Kidney tubule cell (primary cell): Measurements from ENCODE around the gene RPTOR.

Source experiments
- DNase-seq: peaks from one replicate; pipeline ENCODE4 v3.0.0-alpha.2; 2018; ENCODE audit warnings: low spot score

The RPTOR gene

GRCh38 chr17:80892900-80893603 is 348.4 kb downstream of the RPTOR start:
- DNase-seq: no peak

- DNase-seq: no peak
Observed at GRCh38 chr17:80893604-80894438, 349.2 kb downstream of the RPTOR start.

GRCh38 chr17:80894439-80894721 is 349.7 kb downstream of the RPTOR start:
- DNase-seq: no peak

- DNase-seq: no peak
Observed at GRCh38 chr17:80894726-80895125, 350.1 kb downstream of the RPTOR start.

GRCh38 chr17:80895366-80895765 is 350.7 kb downstream of the RPTOR start:
- DNase-seq: no peak

- DNase-seq: peak; percentile 4
Observed at GRCh38 chr17:80898716-80899115, 354.1 kb downstream of the RPTOR start.

GRCh38 chr17:80899402-80900268 is 355.0 kb downstream of the RPTOR start:
- peak; percentile 41 for DNase-seq

- DNase-seq: peak; percentile 80
Observed at GRCh38 chr17:80901319-80901718, 356.7 kb downstream of the RPTOR start.

GRCh38 chr17:80902197-80902962 is 357.7 kb downstream of the RPTOR start:
- no peak for DNase-seq

GRCh38 chr17:80902963-80903611 is 358.4 kb downstream of the RPTOR start:
- DNase-seq: no peak

GRCh38 chr17:80904036-80904753 is 359.6 kb downstream of the RPTOR start:
- no peak for DNase-seq

- no peak for DNase-seq
Observed at GRCh38 chr17:80905586-80906230, 361.1 kb downstream of the RPTOR start.

GRCh38 chr17:80906364-80907259 is 362.0 kb downstream of the RPTOR start:
- DNase-seq: no peak

- DNase-seq: no peak
Observed at GRCh38 chr17:80907281-80907680, 362.6 kb downstream of the RPTOR start.

GRCh38 chr17:80908211-80908610 is 363.6 kb downstream of the RPTOR start:
- no peak for DNase-seq

GRCh38 chr17:80908776-80909175 is 364.1 kb downstream of the RPTOR start:
- no peak for DNase-seq

GRCh38 chr17:80909635-80910034 is 365.0 kb downstream of the RPTOR start:
- no peak for DNase-seq

GRCh38 chr17:80910043-80910442 is 365.4 kb downstream of the RPTOR start:
- DNase-seq: no peak

GRCh38 chr17:80912476-80912875 is 367.8 kb downstream of the RPTOR start:
- DNase-seq: no peak
